Spleen (tissue), 7 donors: Measurements from ENCODE around the gene TYSND1.

ENCODE experiments used
- POLR2A ChIP-seq, 3 donors: fragments of 450-650 bp; IDR thresholded peaks; one replicate each; pipeline ENCODE4 v1.5.1; 2017; ENCODE audit warnings: antibody characterized with exemption in 3 of 3, mild to moderate bottlenecking in 1 of 3
- POLR2AphosphoS5 ChIP-seq, 3 donors: sonication (generic); formaldehyde crosslinking; IDR thresholded peaks; one replicate each; pipeline ENCODE4 v1.5.1; 2017; ENCODE audit warnings: antibody characterized with exemption in 3 of 3
- TF ChIP-seq, protein P1 (sequence below), 11 experiments: fragments of 200-600 bp in 7 of 11; fragments of 450-650 bp in 4 of 11; sonication (generic) in 4 of 11; IDR thresholded peaks in 8 of 11; conservative IDR thresholded peaks in 3 of 11; 1 replicate in 7 of 11; 2 replicates in 4 of 11; pipeline versions ENCODE4 v1.4.0 to v1.8.0; 2016 to 2021; ENCODE audit warnings: antibody characterized with exemption in 11 of 11, inconsistent platforms in 4 of 11, mild to moderate bottlenecking in 1 of 11
- donor health status: DM: no; HTN: no; CAD: no; lungs with moderate emphysema.
- donor health status: DM: no; HTN: no; CAD: no.
- donor health status: DM: no; HTN: no; CAD: no.

DNA sequence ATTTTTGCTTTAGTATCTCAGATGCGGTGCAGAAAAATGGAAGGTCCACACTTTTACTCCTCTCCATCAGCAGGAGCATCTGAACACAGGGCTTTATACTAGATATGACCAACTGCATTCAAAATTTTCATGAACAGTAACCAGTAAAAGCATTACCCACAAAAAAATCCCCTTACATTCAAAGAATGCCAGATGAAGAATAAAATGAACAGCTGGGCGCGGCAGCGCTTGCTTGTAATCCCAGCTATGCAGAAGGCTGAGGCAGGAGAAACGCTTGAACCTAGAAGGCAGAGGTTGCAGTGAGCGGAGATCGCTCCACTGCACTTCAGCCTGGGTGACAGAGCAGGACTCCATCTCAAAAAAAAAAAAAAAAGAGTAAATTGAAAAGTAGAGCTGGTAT lies 20.7 kb upstream of the TYSND1 start:
- TF ChIP-seq, protein P1, sequence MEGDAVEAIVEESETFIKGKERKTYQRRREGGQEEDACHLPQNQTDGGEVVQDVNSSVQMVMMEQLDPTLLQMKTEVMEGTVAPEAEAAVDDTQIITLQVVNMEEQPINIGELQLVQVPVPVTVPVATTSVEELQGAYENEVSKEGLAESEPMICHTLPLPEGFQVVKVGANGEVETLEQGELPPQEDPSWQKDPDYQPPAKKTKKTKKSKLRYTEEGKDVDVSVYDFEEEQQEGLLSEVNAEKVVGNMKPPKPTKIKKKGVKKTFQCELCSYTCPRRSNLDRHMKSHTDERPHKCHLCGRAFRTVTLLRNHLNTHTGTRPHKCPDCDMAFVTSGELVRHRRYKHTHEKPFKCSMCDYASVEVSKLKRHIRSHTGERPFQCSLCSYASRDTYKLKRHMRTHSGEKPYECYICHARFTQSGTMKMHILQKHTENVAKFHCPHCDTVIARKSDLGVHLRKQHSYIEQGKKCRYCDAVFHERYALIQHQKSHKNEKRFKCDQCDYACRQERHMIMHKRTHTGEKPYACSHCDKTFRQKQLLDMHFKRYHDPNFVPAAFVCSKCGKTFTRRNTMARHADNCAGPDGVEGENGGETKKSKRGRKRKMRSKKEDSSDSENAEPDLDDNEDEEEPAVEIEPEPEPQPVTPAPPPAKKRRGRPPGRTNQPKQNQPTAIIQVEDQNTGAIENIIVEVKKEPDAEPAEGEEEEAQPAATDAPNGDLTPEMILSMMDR (IDR thresholded peaks at IDR 0.05 in 8 of 11, conservative IDR thresholded peaks at IDR 0.05 in 3 of 11) = no peak
- no peak for TF ChIP-seq POLR2AphosphoS5 (IDR thresholded peaks at IDR 0.05)
- TF ChIP-seq POLR2A (IDR thresholded peaks at IDR 0.05) = no peak
